ENCODE results near the gene KCTD5. TPM values are rescaled to one million over a fixed set of nuclear protein-coding genes. Genes with fewer than 3 reads are reported as not detected.

KCTD5 gene
- total and polyA plus RNA-seq, 10 of the 15 experiments (the other 5 are each of a cell fraction or from before 2014, with no cell fraction given) = 0.58 to 56.4 (median 37.3) TPM

DNA sequence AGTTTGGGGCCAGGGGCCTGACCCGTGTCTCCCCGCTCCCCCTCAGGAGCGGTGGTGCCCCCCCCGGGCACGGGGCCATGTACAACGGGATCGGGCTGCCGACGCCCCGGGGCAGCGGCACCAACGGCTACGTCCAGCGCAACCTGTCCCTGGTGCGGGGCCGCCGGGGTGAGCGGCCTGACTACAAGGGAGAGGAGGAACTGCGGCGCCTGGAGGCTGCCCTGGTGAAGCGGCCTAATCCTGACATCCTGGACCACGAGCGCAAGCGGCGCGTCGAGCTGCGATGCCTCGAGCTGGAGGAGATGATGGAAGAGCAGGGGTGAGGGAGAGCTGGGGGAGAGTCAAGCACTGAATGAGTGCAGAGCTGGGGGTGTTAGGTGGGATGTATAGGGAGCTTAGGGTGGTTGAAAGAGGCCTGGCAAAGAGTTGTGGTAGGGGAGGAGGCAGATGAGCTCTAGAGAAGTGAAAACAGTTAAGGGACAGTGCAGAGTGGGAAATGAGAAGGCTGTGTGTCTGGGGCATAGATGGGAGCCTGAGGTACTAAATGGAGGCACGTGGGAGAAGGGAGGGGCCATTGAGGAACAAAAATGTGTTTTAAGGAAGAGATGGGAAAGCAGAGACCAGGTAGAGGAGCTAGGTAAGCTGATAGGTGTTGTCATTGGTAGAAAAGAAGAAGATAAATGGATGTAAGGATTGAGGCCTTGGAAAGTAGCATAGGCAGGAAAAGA, 74.1 kb downstream of the KCTD5 start:
- no peak overlapping the region for H3K27ac ChIP-seq (ENCODE audit: control insufficient read depth, insufficient read depth)
- in situ Hi-C loops (cut with MboI) = no loop called here
- peak overlapping the region; percentile 78 for H3K4me2 ChIP-seq (ENCODE audit: control insufficient read depth, insufficient read depth)
- WGBS (ENCODE audit: insufficient coverage, insufficient replicate concordance, low lambda C conversion rate, missing lambda C conversion rate) = 92% methylated on average over 27 of the region's 30 CpGs
- DNase-seq (ENCODE audit: low read depth, low spot score) (no peak), FAIRE-seq (no peak), ATAC-seq (no peak)
- RAD21 ChIA-PET (ENCODE audit: unreplicated experiment) = no interaction called here
- POLR2A ChIA-PET = no interaction called here
- no peaks in the 10 kb centered on the region; the same call in 1 of the 3 replicates for H3K9me3 ChIP-seq (replicated peaks; ENCODE audit: control insufficient read depth, insufficient read depth, low read length)
- SMC1A ChIA-PET (ENCODE audit: uncharacterized antibody, unreplicated experiment) = no interaction called here
- peaks cover 29% of the 10 kb centered on the region for H4K20me1 ChIP-seq (ENCODE audit: control insufficient read depth, insufficient read depth)
- peaks cover 30 to 51% of the 10 kb centered on the region in 2 experiments for H3K36me3 ChIP-seq (ENCODE audit: control insufficient read depth in 2 of 2, insufficient read depth in 2 of 2, low read length in 1 of 2)
- peaks cover 8% of the 10 kb centered on the region; the same call in 1 of the 2 replicates for H3K4me1 ChIP-seq (ENCODE audit: control insufficient read depth, insufficient read depth, low read length)
- BruUV-seq (replicated peaks) = no TSS peak
- H3K4me3 ChIP-seq = 0 out of 2 replicates have a peak overlapping the region, but pooled peaks have one; percentile 98
- TF ChIP-seq CHD2 (IDR thresholded peaks at IDR 0.05; ENCODE audit: borderline replicate concordance, low read depth, low read length) (no peak), HDGF (IDR thresholded peaks at IDR 0.05) (peak; percentile 53; the same call in 1 of the 2 replicates), POLR2A (IDR thresholded peaks at IDR 0.05; ENCODE audit: low read depth, low read length) (peak; percentile 41; the same call in 1 of the 2 replicates), MEF2B (IDR thresholded peaks at IDR 0.05; ENCODE audit: partially characterized antibody, poor library complexity, severe bottlenecking) (no peak)
- H3K27me3 ChIP-seq (replicated peaks in 1 of 2; ENCODE audit: control insufficient read depth in 2 of 2, insufficient read depth in 2 of 2, low read length in 1 of 2) = no peaks in the 10 kb centered on the region
- CTCF ChIA-PET = interaction anchor here (0.9 kb wide), 1 partner anchor 89 kb away, joined by 3 read pairs; no protein-coding TSS in a partner anchor
- no peak overlapping the region for H2AFZ ChIP-seq (ENCODE audit: control insufficient read depth, low read depth, low read length)
- H3K9ac ChIP-seq (ENCODE audit: control insufficient read depth, insufficient read depth, low read length) = no peak overlapping the region
- peaks cover 79% of the 10 kb centered on the region for H3K79me2 ChIP-seq (ENCODE audit: control insufficient read depth, insufficient read depth, low read length)
- intact Hi-C loops (cut with micrococcal nuclease; ENCODE audit: unreplicated experiment) = no loop called here

DNA sequence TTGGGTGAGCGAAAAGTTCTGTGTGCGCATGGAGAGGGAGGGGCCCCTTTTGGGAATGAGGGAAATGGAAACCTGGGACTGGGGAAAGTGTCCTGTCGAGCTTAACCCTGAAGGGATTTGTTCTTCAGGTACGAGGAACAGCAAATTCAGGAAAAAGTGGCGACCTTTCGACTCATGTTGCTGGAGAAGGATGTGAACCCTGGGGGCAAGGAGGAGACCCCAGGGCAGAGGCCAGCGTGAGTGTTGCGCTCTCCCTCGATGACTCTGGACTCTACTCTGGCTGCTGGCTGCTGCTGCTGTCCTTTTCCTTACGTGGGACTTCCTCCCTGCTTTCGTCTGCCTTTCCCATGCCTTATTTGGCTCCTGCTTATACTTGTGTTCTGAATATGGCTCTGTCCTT, 75.0 kb downstream of the KCTD5 start:
- CTCF ChIA-PET = no interaction called here
- Histone ChIP-seq H4K20me1 (ENCODE audit: control insufficient read depth, insufficient read depth) (peaks cover 29% of the 10 kb centered on the region), H3K79me2 (ENCODE audit: control insufficient read depth, insufficient read depth, low read length) (peaks cover 80% of the 10 kb centered on the region), H3K4me3 (no peak overlapping the region), H3K27me3 (replicated peaks in 1 of 2; ENCODE audit: control insufficient read depth in 2 of 2, insufficient read depth in 2 of 2, low read length in 1 of 2) (no peaks in the 10 kb centered on the region), H3K9ac (ENCODE audit: control insufficient read depth, insufficient read depth, low read length) (no peak overlapping the region), H3K4me1 (ENCODE audit: control insufficient read depth, insufficient read depth, low read length) (peaks cover 6% of the 10 kb centered on the region; the same call in 1 of the 2 replicates), H3K9me3 (replicated peaks; ENCODE audit: control insufficient read depth, insufficient read depth, low read length) (no peaks in the 10 kb centered on the region; the same call in 2 of the 3 replicates), H2AFZ (ENCODE audit: control insufficient read depth, low read depth, low read length) (no peak overlapping the region), H3K36me3 (ENCODE audit: control insufficient read depth in 2 of 2, insufficient read depth in 2 of 2, low read length in 1 of 2) (peaks cover 38 to 57% of the 10 kb centered on the region in 2 experiments), H3K27ac (ENCODE audit: control insufficient read depth, insufficient read depth) (no peak overlapping the region), H3K4me2 (ENCODE audit: control insufficient read depth, insufficient read depth) (no peak overlapping the region)
- SMC1A ChIA-PET (ENCODE audit: uncharacterized antibody, unreplicated experiment) = no interaction called here
- no TSS peak for BruUV-seq (replicated peaks)
- ATAC-seq (no peak), FAIRE-seq (no peak), DNase-seq (ENCODE audit: low read depth, low spot score) (no peak)
- RAD21 ChIA-PET (ENCODE audit: unreplicated experiment) = no interaction called here
- intact Hi-C loops (cut with micrococcal nuclease; ENCODE audit: unreplicated experiment) = no loop called here
- in situ Hi-C loops (cut with MboI) = no loop called here
- POLR2A ChIA-PET = no interaction called here
- TF ChIP-seq POLR2AphosphoS5 (IDR thresholded peaks at IDR 0.05; ENCODE audit: low read length) (peak; percentile 55), POLR2A (IDR thresholded peaks at IDR 0.05; ENCODE audit: low read depth, low read length) (peak; percentile 46; the same call in 1 of the 2 replicates), RAD51 (IDR thresholded peaks at IDR 0.05) (no peak)
- TF ChIP-seq, protein P1, sequence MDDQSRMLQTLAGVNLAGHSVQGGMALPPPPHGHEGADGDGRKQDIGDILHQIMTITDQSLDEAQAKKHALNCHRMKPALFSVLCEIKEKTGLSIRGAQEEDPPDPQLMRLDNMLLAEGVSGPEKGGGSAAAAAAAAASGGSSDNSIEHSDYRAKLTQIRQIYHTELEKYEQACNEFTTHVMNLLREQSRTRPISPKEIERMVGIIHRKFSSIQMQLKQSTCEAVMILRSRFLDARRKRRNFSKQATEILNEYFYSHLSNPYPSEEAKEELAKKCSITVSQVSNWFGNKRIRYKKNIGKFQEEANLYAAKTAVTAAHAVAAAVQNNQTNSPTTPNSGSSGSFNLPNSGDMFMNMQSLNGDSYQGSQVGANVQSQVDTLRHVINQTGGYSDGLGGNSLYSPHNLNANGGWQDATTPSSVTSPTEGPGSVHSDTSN (IDR thresholded peaks at IDR 0.05; ENCODE audit: insufficient replicate concordance, low read depth, low read length) = no peak
- WGBS (ENCODE audit: insufficient coverage, insufficient replicate concordance, low lambda C conversion rate, missing lambda C conversion rate) = 98% methylated on average over 11 of the region's 11 CpGs

Data from GM12878 (cell line).